A549 treated with CpdA at 1 μM for 4 hours (cell line): ENCODE data around the gene SF1. TPM values are rescaled to one million over a fixed set of nuclear protein-coding genes. Genes with fewer than 3 reads are reported as not detected.

ENCODE experiments used
- total RNA-seq: library from RNA; stranded (reverse); fragments of 200-300 nt; extraction: Qiagen RNA extraction; gene quantifications from 5 replicates; pipeline ENCODE4 v1.2.3, GENCODE V29; 2022; ENCODE audit warnings: low read depth

The SF1 gene, protein sequence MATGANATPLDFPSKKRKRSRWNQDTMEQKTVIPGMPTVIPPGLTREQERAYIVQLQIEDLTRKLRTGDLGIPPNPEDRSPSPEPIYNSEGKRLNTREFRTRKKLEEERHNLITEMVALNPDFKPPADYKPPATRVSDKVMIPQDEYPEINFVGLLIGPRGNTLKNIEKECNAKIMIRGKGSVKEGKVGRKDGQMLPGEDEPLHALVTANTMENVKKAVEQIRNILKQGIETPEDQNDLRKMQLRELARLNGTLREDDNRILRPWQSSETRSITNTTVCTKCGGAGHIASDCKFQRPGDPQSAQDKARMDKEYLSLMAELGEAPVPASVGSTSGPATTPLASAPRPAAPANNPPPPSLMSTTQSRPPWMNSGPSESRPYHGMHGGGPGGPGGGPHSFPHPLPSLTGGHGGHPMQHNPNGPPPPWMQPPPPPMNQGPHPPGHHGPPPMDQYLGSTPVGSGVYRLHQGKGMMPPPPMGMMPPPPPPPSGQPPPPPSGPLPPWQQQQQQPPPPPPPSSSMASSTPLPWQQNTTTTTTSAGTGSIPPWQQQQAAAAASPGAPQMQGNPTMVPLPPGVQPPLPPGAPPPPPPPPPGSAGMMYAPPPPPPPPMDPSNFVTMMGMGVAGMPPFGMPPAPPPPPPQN
- total RNA-seq, result 166 to 232 TPM (median 185 TPM) in 5 replicates

DNA sequence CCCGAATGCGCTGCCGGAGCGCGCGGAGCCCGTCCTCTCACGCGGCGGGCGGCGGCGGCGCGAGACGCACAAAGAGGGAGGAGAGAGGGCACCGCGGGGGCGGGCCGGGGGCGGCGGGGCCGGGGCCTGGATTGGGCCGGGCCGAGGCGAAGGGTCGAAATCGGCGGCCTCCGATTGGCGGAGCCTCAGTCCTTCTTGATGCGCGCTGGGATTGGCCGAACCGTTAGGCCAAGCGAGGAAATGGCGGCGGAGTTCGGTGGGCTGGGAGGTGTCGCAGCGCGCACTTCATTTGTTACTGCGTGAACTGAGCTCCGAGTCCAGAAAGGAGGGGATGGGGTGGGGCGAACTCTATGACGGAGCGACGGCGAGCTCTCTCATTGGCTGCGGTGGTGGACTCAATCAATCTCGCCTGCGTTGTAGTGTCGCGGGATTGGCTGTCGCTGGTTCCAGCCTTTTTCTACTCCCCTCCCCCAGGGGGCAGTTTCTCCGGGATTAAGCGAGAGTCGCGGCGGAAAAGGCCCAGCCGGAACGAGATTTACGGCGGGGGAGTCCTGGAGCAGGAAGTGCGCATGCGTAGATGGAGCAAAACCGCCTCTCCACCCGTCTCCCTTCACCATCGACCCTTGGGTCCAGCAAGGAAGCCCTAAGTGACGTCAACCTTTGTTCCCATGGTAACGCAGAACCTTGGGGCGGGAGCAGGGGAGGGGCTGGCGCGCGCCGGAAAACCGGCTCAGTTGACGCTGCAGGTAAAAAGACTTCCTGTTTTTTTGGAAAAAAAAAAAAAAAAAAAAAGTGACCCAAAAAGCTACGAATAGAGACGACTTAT is at the start of gene SF1:
Gene SF1 (minus strand): TSS at position 70 of the 826 bp plus-strand sequence. CDS start 150 bp downstream, outside the sequence.

DNA sequence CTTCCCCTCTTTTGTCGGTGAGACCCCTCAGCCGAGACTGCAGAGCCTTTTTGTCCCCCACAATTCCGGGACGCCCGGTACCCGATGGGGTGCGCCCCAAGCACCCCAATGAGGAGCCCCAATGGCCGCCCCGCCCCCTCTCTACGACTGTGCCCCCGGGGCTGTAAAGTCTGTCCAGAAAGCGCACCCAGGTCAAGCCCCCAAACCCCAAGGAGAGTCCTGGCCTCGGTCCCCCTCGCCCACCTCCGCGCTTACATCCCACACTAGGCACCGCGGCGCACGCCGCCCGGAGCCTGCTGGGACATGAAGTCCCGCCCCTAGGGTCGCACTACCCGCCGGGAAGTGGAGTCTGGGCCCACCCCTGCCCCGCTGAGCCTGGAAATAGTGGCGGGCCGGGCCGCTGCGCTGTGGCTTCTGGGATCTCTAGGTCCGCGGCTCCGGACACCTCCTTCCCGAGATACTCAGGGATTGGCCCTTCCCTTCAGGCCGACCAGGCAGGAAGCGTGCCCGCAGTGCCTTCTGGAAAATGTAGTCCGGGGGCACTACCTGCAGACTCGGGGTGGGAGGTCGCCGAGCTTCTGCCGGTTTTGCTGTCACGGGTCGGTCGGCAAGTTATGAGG is 32.0 kb upstream of the SF1 start, which contains the start of gene MEN1:
Gene MEN1 (minus strand): TSS at position 281 of the 620 bp plus-strand sequence. CDS start 442 bp downstream, outside the sequence.

DNA sequence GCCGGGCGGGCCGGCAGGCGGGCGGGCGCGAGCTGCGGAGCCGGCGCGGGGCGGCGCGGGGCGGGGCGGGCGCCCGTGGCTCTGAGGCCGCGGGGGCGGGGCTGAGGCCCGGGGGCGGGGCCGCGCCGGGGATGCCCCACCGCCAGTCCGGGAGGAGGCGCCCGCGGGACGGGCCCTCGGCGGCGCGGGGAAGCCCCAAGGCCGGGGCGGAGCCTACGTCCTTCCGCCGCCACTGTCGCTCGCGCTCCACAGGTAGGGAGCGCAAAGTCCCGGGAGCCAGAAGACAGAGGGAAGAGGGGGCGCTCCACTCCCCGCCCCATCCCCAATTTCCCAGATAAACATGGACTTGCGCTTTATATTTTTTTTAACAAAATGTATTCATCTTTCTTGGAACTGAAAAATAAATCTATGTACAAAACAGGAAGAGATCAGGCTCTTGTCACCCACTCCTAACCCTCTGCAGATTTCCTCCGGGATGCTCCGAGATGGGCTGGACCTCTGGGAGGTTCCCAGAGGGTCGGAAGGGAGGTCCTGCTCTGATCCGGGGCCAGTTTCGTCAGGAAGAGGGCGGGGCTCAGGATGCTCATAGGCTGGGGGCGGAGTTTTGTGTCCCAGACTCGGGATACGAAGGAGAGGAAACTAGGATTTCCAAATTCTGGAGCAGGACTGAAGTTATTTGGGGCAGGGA is 25.0 kb upstream of the SF1 start, which contains the start of gene MAP4K2:
Gene MAP4K2 (minus strand): TSS at position 57 of the 688 bp plus-strand sequence. CDS start 65 bp downstream, outside the sequence.

DNA sequence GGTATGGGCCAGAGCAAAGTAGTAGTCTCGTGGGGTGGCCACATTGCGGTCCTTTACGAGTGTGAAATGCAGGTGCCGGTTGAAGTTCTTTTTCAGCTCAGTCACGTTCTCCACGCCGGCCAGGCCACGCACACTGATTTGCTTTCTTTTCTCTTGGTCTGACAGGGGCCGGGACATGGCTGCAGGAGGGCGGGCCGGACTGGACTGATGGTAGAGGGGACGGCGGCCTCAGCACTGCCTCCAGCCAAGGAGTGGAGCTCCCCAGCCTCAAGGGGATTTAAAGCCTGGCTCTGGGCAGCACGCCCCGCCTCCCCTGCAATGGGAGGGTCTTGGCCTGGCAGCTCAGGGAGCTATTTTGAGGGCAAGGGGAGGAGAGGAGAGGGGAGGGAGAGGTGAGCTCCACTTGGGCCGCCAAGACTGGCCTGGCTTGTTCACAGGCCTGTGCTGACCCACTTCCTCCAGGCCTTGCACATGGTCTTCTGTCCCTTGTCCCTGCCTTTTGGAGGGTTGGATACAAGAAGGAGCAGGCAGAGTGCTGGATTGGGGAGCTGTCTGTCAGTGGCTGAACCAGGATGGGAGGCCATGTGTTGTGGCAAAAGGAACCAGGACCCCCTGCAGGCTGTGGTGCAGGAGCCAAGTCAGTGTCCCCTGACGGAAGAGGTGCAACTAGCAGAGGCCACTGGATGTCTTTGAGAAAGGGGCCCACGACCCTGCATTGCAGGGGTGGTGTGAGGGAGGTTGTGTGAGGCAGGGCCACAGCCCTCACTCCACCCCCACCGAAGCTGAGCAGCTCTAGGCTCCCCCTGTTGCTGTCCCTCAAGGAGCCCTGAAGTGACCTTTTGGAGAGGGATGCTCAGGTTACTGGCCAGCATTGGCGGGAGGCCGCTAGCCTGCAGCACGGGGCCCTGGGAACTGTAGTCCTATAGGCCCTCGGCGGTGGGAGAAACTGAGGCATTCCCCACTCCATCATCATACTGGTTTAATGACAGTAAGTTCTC is 18.3 kb downstream of the SF1 start, which contains the start of gene PYGM:
Gene PYGM (minus strand): TSS at position 253 of the 998 bp plus-strand sequence. CDS start 76 bp downstream, at position 177.

DNA sequence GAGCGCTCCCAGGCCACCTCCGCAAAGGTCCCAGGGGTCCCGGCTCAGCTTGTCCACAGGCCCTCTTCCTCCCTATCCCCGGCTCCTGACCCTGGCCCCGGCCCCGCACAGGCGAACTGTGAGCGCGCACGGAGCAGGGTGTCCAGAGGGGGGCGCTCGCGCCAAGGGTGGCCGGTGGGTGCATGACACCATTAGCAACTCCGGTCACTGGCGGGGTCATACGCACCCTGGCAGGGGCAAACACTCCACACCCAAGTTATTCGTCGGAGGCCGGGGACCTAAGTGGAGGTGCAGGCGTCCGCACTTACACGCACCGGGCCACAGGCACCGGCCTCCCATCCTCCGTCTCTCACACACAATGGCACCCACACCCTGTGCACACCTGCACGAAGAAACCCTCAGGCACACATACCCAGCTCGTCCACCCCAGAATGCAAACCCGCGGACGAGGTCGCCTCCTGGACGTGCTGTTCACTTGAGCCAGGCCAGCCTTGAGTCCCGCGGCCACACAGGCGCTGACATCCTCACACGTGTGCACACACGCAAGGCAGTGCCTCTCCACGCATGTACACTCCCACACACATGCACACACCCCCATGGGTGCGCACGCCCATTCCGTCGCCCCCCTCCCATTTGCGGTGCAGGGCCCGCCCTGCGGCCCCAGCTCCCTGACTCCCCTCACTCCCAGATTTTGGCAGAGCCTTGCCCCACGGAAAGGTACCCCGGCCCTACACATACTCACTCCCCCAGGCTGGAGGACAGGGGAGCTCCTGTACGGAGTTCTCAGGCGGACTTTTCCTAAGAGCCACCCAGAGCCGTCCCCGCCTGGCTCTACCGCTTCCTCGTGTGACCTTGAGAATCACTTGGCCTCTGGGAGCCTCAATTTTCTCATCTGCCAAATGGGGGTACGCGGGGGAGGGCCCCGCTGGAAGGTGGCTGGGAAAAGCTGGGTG is 34.5 kb downstream of the SF1 start, which contains the start of gene RASGRP2:
Gene RASGRP2 (minus strand): TSS at position 552 of the 953 bp plus-strand sequence. CDS start 1,276 bp downstream, outside the sequence.

DNA sequence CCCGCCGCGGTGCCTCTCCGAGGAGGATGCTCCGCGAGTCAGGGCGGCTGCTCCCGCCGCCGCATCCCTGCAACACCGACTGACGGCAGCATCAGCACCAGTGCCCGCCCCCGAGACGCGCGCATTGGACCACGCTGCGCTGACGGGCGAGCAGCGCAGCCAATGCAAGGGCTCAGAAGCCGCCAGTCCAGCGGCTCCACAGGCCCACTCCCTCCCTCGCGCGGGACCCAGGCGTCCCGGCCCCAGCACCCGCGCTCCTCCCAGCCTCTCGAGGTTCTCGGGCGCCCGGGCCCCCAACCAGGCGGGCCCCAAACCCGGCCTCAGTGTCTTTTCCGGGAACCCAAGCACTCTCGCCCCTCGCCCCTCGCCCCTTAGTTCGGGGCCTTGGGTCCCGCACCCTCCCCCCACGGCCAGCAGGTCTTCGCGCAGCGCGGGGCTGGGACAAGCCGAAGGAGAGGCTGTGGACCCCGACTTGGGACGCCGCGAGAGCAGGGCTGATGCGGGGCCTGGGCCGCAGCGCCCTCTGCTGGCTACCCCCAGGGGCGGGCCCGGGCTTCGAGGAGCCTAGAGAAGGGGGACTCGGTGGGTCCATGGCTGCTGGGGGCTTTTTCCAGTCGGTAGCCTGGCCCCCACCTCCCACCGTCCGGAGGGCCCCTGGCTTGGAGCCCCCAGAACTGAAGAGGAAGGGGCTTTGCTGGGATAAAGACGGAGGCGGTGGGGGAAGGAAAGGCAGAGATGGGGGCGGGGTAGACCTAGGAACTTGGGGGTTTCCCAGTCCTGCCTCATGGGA is 55.0 kb downstream of the SF1 start, which contains the start of gene NRXN2:
Gene NRXN2 (minus strand): TSS at position 81 of the 790 bp plus-strand sequence. CDS start 9,498 bp downstream, outside the sequence.

Other genes with a start within 250 kb of the SF1 start
- gene SLC22A11, start 222.6 kb downstream of the SF1 start, total RNA-seq, result 0.07 to 0.11 TPM (median 0.09 TPM) in 3 of 5 replicates, not detected in the others
- not detected in 5 replicates for gene SLC22A12, start 187.3 kb downstream of the SF1 start, total RNA-seq
- 0.03 to 0.30 TPM (median 0.12 TPM) in 5 replicates for gene NRXN2, start 55.3 kb downstream of the SF1 start, total RNA-seq
- 0.74 to 1.4 TPM (median 1.1 TPM) in 5 replicates for gene RASGRP2, start 34.4 kb downstream of the SF1 start, total RNA-seq
- 0.23 to 0.79 TPM (median 0.29 TPM) in 5 replicates for gene PYGM, start 18.6 kb downstream of the SF1 start, total RNA-seq
- 7.8 to 9.8 TPM (median 8.8 TPM) in 5 replicates for gene MAP4K2, start 24.7 kb upstream of the SF1 start, total RNA-seq
- 32.5 to 49.0 TPM (median 43.6 TPM) in 5 replicates for gene MEN1, start 32.0 kb upstream of the SF1 start, total RNA-seq
- 1.4 to 1.8 TPM (median 1.6 TPM) in 5 replicates for gene CDC42BPG, start 66.1 kb upstream of the SF1 start, total RNA-seq
- 108 to 167 TPM (median 145 TPM) in 5 replicates for gene EHD1, start 100.1 kb upstream of the SF1 start, total RNA-seq
- gene ATG2A, start 138.7 kb upstream of the SF1 start, total RNA-seq, result 16.1 to 24.5 TPM (median 22.2 TPM) in 5 replicates
- gene PPP2R5B, start 146.1 kb upstream of the SF1 start, total RNA-seq, result 5.4 to 8.6 TPM (median 6.1 TPM) in 5 replicates
- gene GPHA2, start 157.4 kb upstream of the SF1 start, total RNA-seq, result not detected in 5 replicates
- 0.10 TPM in 1 of 5 replicates, not detected in the others for gene MAJIN, start 193.6 kb upstream of the SF1 start, total RNA-seq
- gene BATF2, start 218.4 kb upstream of the SF1 start, total RNA-seq, result 0.71 to 1.3 TPM (median 1.1 TPM) in 5 replicates
- gene ARL2, start 235.6 kb upstream of the SF1 start, total RNA-seq, result 158 to 190 TPM (median 185 TPM) in 5 replicates
- gene SNX15, start 248.9 kb upstream of the SF1 start, total RNA-seq, result 22.8 to 24.5 TPM (median 23.7 TPM) in 5 replicates